CD4-positive, alpha-beta T cell treated with Interleukin-6 at 100 ng/mL for 8 hours (primary cell): ENCODE measurements around the gene LILRB4.
"Not testable (repeated sequence)": the region's sequence is repeated elsewhere in the genome, so short reads cannot be mapped to it uniquely, and the experiment has no call there.

Experiments used
- DNase-seq: peaks from one replicate; pipeline ENCODE4 v3.0.0-alpha.2; 2020; ENCODE audit warnings: mixed read lengths, low spot score

LILRB4 gene

GRCh38 chr19:54694648-54695047 is 31.9 kb downstream of the LILRB4 start:
- DNase-seq = no peak

GRCh38 chr19:54696117-54696548 is 33.3 kb downstream of the LILRB4 start:
- no peak for DNase-seq

GRCh38 chr19:54696766-54697165 is 34.0 kb downstream of the LILRB4 start:
- DNase-seq = no peak

- not testable (repeated sequence) for DNase-seq
Measured at GRCh38 chr19:54697716-54698115, 34.9 kb downstream of the LILRB4 start.

GRCh38 chr19:54704928-54705327 is 42.1 kb downstream of the LILRB4 start:
- no peak for DNase-seq

GRCh38 chr19:54707962-54708361 is 45.2 kb downstream of the LILRB4 start:
- no peak for DNase-seq

GRCh38 chr19:54708781-54709180 is 46.0 kb downstream of the LILRB4 start:
- no peak for DNase-seq

GRCh38 chr19:54709212-54709948 is 46.6 kb downstream of the LILRB4 start:
- no peak for DNase-seq

- DNase-seq = not testable (repeated sequence)
Measured at GRCh38 chr19:54709956-54710355, 47.2 kb downstream of the LILRB4 start.
